Motor neuron (in vitro differentiated cells): ENCODE results near the gene MYH7B. TPM values are rescaled to one million over a fixed set of nuclear protein-coding genes. Genes with fewer than 3 reads are reported as not detected.

Experiments used
- ATAC-seq, 8 experiments: fragments of 200-7000 bp; cut with Tn5 transposase; replicated peaks in 6 of 8; 2 replicates each; pipeline ENCODE4 v1.8.0; 2021; ENCODE audit warnings: mild to moderate bottlenecking in 8 of 8, moderate library complexity in 8 of 8
- H3K27ac ChIP-seq, 2 donors: fragments of 250-450 bp; sonication (Bioruptor Pico); 2 replicates each; pipeline ENCODE4 v1.9.0; 2021; ENCODE audit warnings: antibody characterized with exemption in 2 of 2, mild to moderate bottlenecking in 2 of 2, moderate library complexity in 1 of 2
- H3K4me1 ChIP-seq, 2 donors: fragments of 250-450 bp; sonication (Bioruptor Pico); replicated peaks in 1 of 2; 2 replicates each; pipeline ENCODE4 v1.6.1; 2021; ENCODE audit warnings: antibody characterized with exemption in 2 of 2, mild to moderate bottlenecking in 2 of 2, moderate library complexity in 1 of 2
- H3K4me3 ChIP-seq, 5 donors: fragments of 250-450 bp; sonication (Bioruptor Pico); 2 replicates each; pipeline ENCODE4 v1.9.0; 2021; ENCODE audit warnings: antibody characterized with exemption in 5 of 5, mild to moderate bottlenecking in 5 of 5, moderate library complexity in 4 of 5
- WGBS, 10 experiments: fragments of 450-650 bp; shearing (Covaris generic); methylation state at CpG; one replicate each; pipeline ENCODE4 v1.0.0; 2022; 5-methylcytosine and 5-hydroxymethylcytosine counted together
- in situ Hi-C, 9 experiments: fragments of 400-800 bp; cut with MboI; loops; one replicate each; pipeline ENCODE4 v1.15.0; 2021; ENCODE audit warnings: low sequenced_read_pairs in 9 of 9, low pct_unique_long_range_greater_than_20kb in 2 of 9; ENCODE audit not compliant: unreplicated experiment in 9 of 9
- total RNA-seq, 8 experiments: library from RNA; unstranded; fragments of 300-600 nt; gene quantifications; 2 replicates each; pipeline versions ENCODE4 v1.2.3 to v1.2.4, GENCODE V29; 2022

Gene MYH7B
- total RNA-seq, 8 experiments from 2014 or later, result 0.76 to 3.0 (median 1.5) TPM

DNA sequence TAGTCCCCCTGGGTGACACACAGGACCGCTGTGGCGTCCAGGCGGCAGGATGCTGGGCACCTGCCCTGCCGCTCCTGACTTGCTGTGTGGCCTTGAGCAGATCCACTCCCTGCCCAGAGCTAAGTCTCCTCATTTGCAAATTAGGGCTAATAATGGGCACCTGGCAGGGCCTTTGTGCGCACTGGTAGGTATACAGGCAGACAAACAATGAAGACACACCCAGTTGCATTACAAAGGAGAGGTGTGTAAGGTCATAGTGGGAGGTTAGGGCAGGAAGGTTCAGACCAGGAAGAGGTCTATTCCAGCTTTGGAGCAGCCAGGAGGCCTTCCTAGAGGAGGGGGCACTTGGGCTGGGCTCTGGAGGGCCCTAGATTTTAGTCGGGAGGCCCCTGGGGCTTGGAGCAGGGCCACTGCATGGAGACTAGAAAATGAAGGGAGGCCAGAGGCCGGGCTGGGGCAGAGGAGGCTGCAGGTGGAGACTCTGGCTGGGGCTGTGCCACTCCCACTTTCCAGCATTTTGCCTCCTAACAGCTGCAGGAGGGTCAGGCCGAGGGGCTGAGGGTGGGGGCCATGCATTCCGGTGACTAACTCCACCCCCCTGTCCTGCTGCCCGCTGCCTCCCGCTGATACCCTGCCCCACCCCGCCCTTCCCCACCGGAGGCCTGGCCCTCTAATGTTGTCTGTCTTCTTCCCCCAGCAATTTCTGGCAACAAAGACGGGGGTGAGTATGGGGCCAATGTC is 28.5 kb downstream of the MYH7B start:
- 0 to 80% (median 40%) methylated on average over 1 to 3 of the region's 14 CpGs; no CpG with 5 or more reads in 3 of the 10 experiments for WGBS, 10 experiments
- H3K27ac ChIP-seq, result no peak overlapping the region
- in situ Hi-C loops, result no loop called here
- no peak overlapping the region for H3K4me3 ChIP-seq
- peak in 2 of 8 experiments; percentile 6 to 20 for ATAC-seq
- peaks cover 26 to 31% of the 10 kb centered on the region in 2 donors for H3K4me1 ChIP-seq

DNA sequence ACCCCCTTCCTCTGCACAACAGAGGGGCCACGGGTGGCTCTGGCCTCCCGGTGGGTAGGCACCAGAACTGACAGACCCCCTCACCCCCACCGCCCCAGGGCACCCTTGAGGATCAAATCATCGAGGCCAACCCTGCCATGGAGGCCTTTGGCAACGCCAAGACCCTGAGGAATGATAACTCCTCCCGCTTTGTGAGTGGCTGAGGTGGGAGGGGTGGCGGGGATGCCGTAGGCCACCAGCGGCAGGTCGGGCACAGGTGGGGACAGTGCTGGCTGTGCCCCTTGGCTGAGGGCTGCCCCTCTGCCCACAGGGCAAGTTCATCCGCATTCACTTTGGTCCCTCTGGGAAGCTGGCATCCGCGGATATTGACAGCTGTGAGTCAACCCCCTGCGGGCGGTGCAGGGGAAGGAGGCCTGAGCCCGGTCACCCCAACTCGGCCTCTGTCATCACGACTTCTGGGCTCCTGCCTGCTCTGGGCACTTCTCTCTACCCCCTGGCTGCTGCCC is 29.1 kb downstream of the MYH7B start:
- Histone ChIP-seq H3K4me1 (peaks cover 26 to 31% of the 10 kb centered on the region in 2 donors), H3K4me3 (no peak overlapping the region), H3K27ac (no peak overlapping the region)
- WGBS, 10 experiments, result 90 to 100% (median 100%) methylated on average over 1 to 2 of the region's 18 CpGs; no CpG with 5 or more reads in 7 of the 10 experiments
- peak in 3 of 8 experiments; percentile 4 to 14 (median 9) for ATAC-seq
- in situ Hi-C loops, result no loop called here

DNA sequence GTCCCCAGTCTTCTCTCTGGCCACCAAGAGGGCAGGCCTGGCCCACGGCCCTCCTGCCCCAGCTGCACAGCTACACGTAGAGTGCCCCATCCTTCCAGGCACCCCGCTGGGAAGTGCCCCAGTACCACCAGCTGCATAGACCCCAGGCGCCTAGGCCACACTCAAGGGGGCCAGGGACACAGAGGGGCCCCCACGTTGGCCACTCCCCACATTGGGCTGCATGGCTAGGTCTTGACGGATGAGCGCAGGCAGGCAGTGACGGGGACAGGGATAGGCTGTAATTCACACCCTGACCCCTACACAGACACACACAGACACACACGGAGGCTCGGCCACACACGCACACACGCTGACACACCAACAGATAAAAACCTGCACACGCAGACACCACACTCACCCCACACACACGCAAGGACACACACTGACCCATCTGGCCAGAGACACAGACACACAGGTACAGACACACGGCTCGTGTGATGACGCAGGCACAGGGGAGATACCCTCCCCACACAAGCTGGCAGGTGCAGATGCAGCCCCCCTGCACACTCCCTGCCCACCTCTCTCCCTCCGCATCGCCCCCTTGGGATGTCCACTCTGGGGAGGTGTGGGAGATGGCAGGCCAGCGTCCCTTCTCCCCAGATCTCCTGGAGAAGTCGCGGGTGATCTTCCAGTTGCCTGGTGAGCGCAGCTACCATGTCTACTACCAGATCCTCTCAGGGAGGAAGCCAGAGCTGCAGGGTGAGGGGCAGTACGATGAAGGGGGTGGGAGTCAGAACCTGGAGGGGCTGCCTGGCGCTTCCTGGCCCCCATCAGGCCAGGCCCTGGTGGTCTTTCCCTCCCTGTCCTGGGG is 30.0 kb downstream of the MYH7B start:
- no peak overlapping the region for H3K4me3 ChIP-seq
- H3K4me1 ChIP-seq, result peaks cover 26 to 30% of the 10 kb centered on the region in 2 donors
- no peak overlapping the region for H3K27ac ChIP-seq
- in situ Hi-C loops, result no loop called here
- ATAC-seq, result peak in 5 of 8 experiments; percentile 18 to 75 (median 55)
- WGBS, 10 experiments, result 38 to 100% (median 58%) methylated on average over 1 to 7 of the region's 25 CpGs; no CpG with 5 or more reads in 5 of the 10 experiments

DNA sequence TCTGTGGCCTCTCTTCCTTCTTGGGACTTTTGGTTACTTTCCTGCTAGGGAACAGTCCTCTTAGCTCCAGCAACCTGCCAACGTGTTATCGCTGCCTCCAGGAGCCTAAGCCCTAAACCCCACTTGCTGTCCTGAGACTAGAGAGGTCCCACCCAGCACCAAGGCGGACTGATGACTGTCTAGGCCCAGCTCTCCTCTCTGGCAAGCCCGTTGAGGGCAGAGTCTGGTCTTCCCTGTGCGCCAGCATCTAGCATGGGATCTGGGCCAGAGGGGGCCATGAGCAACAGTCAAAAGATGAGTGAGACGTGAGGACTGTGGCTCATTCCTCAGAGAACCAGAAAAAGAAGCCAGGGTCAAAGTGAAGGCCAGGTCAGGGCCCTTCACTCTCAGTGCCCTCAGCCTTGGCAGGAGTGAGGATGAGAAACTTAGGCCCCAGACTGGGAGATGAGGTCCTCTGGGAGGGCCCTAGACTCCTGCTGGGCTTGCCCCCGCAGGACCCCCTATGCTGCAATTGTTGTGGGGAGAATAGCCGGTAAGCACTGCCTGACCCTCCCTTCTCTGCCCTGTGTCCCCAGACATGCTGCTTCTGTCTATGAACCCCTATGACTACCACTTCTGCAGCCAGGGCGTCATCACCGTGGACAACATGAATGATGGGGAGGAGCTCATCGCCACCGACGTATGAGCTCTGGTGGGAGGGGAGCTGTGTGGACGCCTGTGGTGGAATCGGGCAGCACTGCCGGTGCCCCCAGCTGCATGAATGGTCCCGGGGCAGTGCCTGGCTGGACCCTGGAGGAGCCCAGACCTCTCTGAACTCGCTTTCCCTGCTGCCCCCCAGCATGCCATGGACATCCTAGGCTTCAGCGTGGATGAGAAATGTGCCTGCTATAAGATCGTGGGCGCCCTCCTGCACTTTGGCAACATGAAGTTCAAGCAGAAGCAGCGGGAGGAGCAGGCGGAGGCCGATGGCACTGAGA is 30.9 kb downstream of the MYH7B start:
- ATAC-seq, result peak in 2 of 8 experiments; percentile 3 to 14
- Histone ChIP-seq H3K4me3 (no peak overlapping the region), H3K27ac (no peak overlapping the region), H3K4me1 (peaks cover 19 to 23% of the 10 kb centered on the region in 2 donors)
- WGBS, 10 experiments, result 59 to 100% (median 77%) methylated on average over 1 to 9 of the region's 24 CpGs; no CpG with 5 or more reads in 5 of the 10 experiments
- in situ Hi-C loops, result no loop called here

DNA sequence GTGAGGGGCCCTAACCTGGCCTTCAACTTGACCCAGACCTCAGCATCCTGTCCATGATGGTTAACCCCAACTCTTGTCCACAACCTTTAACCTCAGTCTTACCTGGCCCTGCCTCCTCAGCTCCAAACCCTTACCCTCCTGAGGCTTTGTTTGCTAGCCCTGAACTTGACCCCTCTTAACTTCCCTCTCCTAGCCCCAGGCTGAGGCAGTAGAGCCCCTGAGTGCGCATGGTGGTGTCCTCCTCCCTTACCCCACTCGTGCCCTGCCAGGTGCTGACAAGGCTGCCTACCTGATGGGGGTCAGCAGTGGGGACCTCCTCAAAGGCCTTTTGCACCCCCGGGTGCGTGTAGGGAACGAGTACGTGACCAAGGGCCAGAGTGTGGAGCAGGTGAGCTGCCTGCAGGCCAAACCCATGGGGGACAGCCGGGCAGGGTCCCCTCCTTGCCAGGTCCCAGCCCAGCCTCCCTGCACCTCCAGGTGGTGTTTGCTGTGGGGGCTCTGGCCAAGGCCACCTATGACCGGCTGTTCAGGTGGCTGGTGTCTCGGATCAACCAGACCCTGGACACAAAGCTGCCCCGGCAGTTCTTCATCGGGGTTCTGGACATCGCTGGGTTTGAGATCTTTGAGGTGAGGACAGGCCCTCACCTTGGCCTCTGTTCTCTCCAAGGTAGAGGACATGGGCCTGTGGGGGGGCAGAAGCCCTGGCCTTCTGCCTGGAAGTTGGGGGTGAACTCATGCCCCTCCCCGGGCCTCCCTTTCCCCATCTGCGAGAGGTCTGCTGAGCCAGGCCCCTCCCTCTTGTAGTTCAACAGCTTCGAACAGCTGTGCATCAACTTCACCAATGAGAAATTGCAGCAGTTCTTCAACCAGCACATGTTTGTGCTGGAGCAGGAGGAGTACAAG is 31.9 kb downstream of the MYH7B start:
- in situ Hi-C loops, result no loop called here
- peaks cover 19 to 23% of the 10 kb centered on the region in 2 donors for H3K4me1 ChIP-seq
- no peak overlapping the region for H3K4me3 ChIP-seq
- WGBS, 10 experiments, result 20 to 100% (median 83%) methylated on average over 1 to 4 of the region's 15 CpGs; no CpG with 5 or more reads in 5 of the 10 experiments
- H3K27ac ChIP-seq, result no peak overlapping the region
- peak in 2 of 8 experiments; percentile 15 to 26 for ATAC-seq

DNA sequence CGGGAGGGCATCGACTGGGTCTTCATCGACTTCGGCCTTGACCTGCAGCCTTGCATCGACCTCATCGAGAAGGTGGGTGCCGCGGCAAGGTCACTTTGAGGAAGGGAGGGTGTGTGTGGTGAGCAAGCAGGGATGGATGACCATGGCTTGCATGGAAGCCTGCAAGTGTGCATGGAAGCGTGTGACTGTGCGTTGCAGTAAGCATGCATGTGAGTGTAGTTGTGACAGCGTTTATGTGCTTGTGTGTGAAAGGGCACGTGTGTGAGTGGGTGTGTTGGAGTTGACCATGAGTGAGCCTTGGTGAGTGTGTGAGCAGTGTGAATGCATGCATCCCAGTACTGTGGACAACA is 32.5 kb downstream of the MYH7B start:
- Histone ChIP-seq H3K27ac (no peak overlapping the region), H3K4me3 (no peak overlapping the region)

DNA sequence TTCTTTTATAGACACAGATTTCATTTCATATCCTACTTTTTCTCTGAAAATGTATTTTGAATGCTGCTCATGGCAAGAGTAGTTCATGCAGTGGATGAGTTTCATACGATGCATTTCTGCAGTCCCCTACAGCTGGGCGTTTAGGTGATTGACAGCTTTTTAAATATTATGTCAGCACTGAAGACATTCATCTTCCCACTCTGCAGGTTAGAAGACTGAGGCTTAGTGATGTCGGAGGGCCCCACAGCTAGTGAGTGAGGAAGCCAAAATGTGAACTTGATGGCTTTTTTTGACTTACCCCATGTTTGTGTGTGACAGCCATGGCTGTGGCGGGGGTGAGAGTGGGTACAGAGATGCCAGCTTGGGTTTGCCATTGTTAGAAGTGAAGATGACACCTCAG is 33.5 kb downstream of the MYH7B start:
- 89 to 100% (median 93%) methylated on average over 1 to 4 of the region's 4 CpGs; no CpG with 5 or more reads in 5 of the 10 experiments for WGBS, 10 experiments
- peaks cover 18 to 20% of the 10 kb centered on the region in 2 donors for H3K4me1 ChIP-seq
- no peak for ATAC-seq
- no peak overlapping the region for H3K4me3 ChIP-seq
- no peak overlapping the region for H3K27ac ChIP-seq
- in situ Hi-C loops, result no loop called here

More for the DNA sequence above, 32.5 kb downstream of the MYH7B start:
- H3K4me1 ChIP-seq, result peaks cover 19 to 23% of the 10 kb centered on the region in 2 donors
- WGBS, 10 experiments, result 28 to 100% (median 86%) methylated on average over 2 to 5 of the region's 12 CpGs; no CpG with 5 or more reads in 6 of the 10 experiments
- in situ Hi-C loops, result no loop called here
- ATAC-seq, result peak in 2 of 8 experiments; percentile 21 to 29

DNA sequence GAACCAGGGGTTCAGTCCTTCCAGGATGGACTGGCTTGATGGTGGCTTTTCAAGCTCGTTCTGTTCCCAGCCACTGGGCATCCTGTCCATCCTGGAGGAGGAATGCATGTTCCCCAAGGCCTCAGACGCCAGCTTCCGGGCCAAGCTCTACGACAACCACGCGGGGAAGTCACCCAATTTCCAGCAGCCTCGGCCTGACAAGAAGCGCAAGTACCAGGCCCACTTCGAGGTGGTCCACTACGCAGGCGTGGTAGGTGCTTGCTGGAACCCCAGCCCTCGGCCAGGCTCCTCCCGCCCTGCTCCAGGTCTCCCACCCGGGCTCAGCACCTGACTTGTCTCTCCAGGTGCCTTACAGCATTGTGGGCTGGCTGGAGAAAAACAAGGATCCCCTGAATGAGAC is 34.0 kb downstream of the MYH7B start:
- in situ Hi-C loops, result no loop called here
- no peak overlapping the region for H3K4me3 ChIP-seq
- no peak overlapping the region for H3K27ac ChIP-seq
- 80 to 88% (median 86%) methylated on average over 1 to 3 of the region's 14 CpGs; no CpG with 5 or more reads in 7 of the 10 experiments for WGBS, 10 experiments
- H3K4me1 ChIP-seq, result peaks cover 13 to 14% of the 10 kb centered on the region in 2 donors
- ATAC-seq, result no peak

DNA sequence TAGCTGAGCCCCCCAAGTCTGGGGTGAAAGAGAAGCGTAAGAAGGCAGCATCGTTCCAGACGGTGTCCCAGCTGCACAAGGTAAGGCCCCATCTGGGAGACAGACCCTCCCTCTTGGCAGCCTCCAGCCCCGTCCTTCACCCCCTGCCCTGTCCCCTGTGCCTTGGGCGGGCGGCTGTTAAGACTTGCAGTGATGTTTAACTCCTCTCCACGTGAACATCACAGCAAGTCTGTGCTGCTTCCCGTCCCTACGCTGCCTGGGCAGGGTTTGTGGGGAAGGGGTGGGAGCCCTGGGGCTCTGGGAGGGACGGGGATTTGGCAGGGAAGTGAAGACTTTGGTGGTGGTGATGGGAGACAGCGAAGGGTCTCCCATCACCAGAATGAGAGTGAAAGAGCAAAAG is 34.6 kb downstream of the MYH7B start:
- no peak overlapping the region for H3K4me3 ChIP-seq
- H3K27ac ChIP-seq, result no peak overlapping the region
- ATAC-seq, result no peak
- WGBS, 10 experiments, result 79 to 92% (median 91%) methylated on average over 4 to 6 of the region's 11 CpGs; no CpG with 5 or more reads in 7 of the 10 experiments
- in situ Hi-C loops, result no loop called here
- H3K4me1 ChIP-seq, result peaks cover 7 to 9% of the 10 kb centered on the region in 2 donors

DNA sequence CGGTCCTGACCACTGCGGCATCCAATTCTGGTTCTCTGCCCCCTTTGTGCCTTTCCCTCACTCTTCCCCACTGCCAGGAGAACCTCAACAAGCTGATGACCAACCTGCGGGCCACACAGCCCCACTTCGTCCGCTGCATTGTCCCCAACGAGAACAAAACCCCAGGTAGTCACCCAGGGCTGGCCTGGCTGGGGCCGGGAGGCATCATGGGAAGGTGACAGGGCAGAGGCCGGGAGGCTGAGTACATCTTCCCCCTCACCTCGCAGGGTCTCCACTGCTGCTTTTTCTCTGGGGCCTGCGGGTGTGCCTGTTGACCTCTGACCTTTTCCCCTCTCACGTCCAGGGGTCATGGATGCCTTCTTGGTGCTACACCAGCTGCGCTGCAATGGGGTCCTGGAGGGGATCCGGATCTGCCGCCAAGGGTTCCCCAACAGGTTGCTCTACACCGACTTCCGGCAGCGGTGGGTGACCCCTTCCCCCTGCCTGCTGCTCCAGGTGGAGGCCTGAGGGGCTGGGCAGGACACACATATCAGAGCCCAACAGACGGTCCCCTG is 35.1 kb downstream of the MYH7B start:
- no peak overlapping the region for H3K4me3 ChIP-seq
- no peak overlapping the region for H3K27ac ChIP-seq
- WGBS, 10 experiments, result 60 to 86% (median 80%) methylated on average over 1 to 7 of the region's 18 CpGs; no CpG with 5 or more reads in 6 of the 10 experiments
- no peak for ATAC-seq
- peaks cover 2 to 5% of the 10 kb centered on the region in 2 donors for H3K4me1 ChIP-seq
- in situ Hi-C loops, result no loop called here

DNA sequence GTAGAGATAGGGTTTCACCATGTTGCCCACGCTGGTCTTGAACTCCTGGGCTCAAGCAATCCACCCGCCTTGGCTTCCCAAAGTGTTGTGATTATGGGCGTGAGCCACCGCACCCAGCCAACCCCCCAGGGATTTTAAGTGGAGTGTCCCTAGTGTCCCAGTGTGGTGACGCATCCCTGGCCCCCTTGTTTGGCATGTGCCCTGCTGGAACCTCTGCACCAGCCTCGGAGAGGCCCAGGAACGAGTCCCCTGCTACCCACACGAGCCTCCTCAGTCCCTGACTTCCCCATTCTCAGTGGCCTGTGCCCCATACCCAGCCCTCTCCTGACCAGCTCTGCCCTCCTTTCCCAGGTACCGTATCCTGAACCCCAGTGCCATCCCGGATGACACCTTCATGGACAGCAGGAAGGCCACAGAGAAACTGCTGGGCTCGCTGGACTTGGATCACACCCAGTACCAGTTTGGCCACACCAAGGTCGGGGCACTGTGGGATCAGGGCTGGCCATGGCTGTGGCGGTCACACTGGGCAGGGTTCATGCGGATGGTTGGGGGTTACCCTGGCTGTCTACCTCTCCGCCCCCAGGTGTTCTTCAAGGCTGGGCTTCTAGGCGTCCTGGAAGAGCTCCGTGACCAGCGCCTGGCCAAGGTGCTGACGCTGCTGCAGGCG is 37.2 kb downstream of the MYH7B start:
- Histone ChIP-seq H3K4me1 (no peaks in the 10 kb centered on the region), H3K4me3 (no peak overlapping the region), H3K27ac (no peak overlapping the region)
- WGBS, 10 experiments, result 96 to 100% (median 97%) methylated on average over 1 to 8 of the region's 20 CpGs; no CpG with 5 or more reads in 6 of the 10 experiments
- no peak for ATAC-seq
- in situ Hi-C loops, result no loop called here
